ENCODE data around the gene CFL1. TPM values are rescaled to one million over a fixed set of nuclear protein-coding genes. Genes with fewer than 3 reads are reported as not detected.

Gene CFL1
- total RNA-seq, 8 experiments from 2014 or later, result 482 to 1,056 (median 733) TPM

GRCh38 chr11:65885808-65886536 is 28.0 kb upstream of the CFL1 start:
- in situ Hi-C loops (cut with MboI; ENCODE audit: low pct_unique_long_range_greater_than_20kb in 2 of 9, low sequenced_read_pairs in 9 of 9, unreplicated experiment in 9 of 9), result loop anchor here in 2 of 9 experiments (10.0 to 25.0 kb wide), 2 partner anchors 99 to 101 kb away; no protein-coding TSS in a partner anchor
- Histone ChIP-seq H3K4me3 (no peak overlapping the region), H3K27ac (no peak overlapping the region), H3K4me1 (replicated peaks in 1 of 2) (peaks cover 23 to 27% of the 10 kb centered on the region in 2 donors)
- WGBS, 10 experiments, result 70 to 100% (median 90%) methylated on average over 1 to 11 of the region's 12 CpGs; no CpG with 5 or more reads in 1 of the 10 experiments
- ATAC-seq (replicated peaks in 6 of 8), result no peak

- H3K4me3 ChIP-seq, result no peak overlapping the region
- peaks cover 23 to 27% of the 10 kb centered on the region in 2 donors for H3K4me1 ChIP-seq (replicated peaks in 1 of 2)
- in situ Hi-C loops (cut with MboI; ENCODE audit: low pct_unique_long_range_greater_than_20kb in 2 of 9, low sequenced_read_pairs in 9 of 9, unreplicated experiment in 9 of 9), result loop anchor here in 2 of 9 experiments (10.0 to 25.0 kb wide), 2 partner anchors 100 to 102 kb away; no protein-coding TSS in a partner anchor
- H3K27ac ChIP-seq, result no peak overlapping the region
- ATAC-seq (replicated peaks in 6 of 8), result no peak
- WGBS, 10 experiments, result 89 to 100% methylated on average over 1 to 5 of the region's 7 CpGs; no CpG with 5 or more reads in 8 of the 10 experiments
Observed at GRCh38 chr11:65885231-65885630, 27.3 kb upstream of the CFL1 start.

GRCh38 chr11:65884716-65885092 is 26.7 kb upstream of the CFL1 start:
- peak overlapping the region in 1 of 5 donors; percentile 17 for H3K4me3 ChIP-seq
- WGBS, 10 experiments, result 0 to 100% (median 33%) methylated on average over 1 to 5 of the region's 9 CpGs; no CpG with 5 or more reads in 6 of the 10 experiments
- in situ Hi-C loops (cut with MboI; ENCODE audit: low pct_unique_long_range_greater_than_20kb in 2 of 9, low sequenced_read_pairs in 9 of 9, unreplicated experiment in 9 of 9), result loop anchor here in 2 of 9 experiments (10.0 to 25.0 kb wide), 2 partner anchors 100 to 103 kb away; no protein-coding TSS in a partner anchor
- peaks cover 18 to 23% of the 10 kb centered on the region in 2 donors for H3K4me1 ChIP-seq (replicated peaks in 1 of 2)
- peak in 4 of 8 experiments; percentile 1 to 24 (median 6) for ATAC-seq (replicated peaks in 6 of 8)
- no peak overlapping the region for H3K27ac ChIP-seq

- in situ Hi-C loops (cut with MboI; ENCODE audit: low pct_unique_long_range_greater_than_20kb in 2 of 9, low sequenced_read_pairs in 9 of 9, unreplicated experiment in 9 of 9), result loop anchor here in 2 of 9 experiments (10.0 to 25.0 kb wide), 2 partner anchors 101 to 103 kb away; no protein-coding TSS in a partner anchor
- no peak for ATAC-seq (replicated peaks in 6 of 8)
- peaks cover 14 to 17% of the 10 kb centered on the region in 2 donors for H3K4me1 ChIP-seq (replicated peaks in 1 of 2)
- H3K4me3 ChIP-seq, result peak overlapping the region in 1 of 5 donors; percentile 17
- 69 to 100% (median 89%) methylated on average over 2 to 18 of the region's 28 CpGs; no CpG with 5 or more reads in 2 of the 10 experiments for WGBS, 10 experiments
- H3K27ac ChIP-seq, result no peak overlapping the region
Observed at GRCh38 chr11:65883786-65884715, 26.1 kb upstream of the CFL1 start.

GRCh38 chr11:65883058-65883761 is 25.2 kb upstream of the CFL1 start:
- peaks cover 13 to 15% of the 10 kb centered on the region in 2 donors for H3K4me1 ChIP-seq (replicated peaks in 1 of 2)
- no peak overlapping the region for H3K4me3 ChIP-seq
- 95 to 100% (median 100%) methylated on average over 1 to 4 of the region's 13 CpGs; no CpG with 5 or more reads in 6 of the 10 experiments for WGBS, 10 experiments
- H3K27ac ChIP-seq, result no peak overlapping the region
- in situ Hi-C loops (cut with MboI; ENCODE audit: low pct_unique_long_range_greater_than_20kb in 2 of 9, low sequenced_read_pairs in 9 of 9, unreplicated experiment in 9 of 9), result loop anchor here in 2 of 9 experiments (10.0 to 25.0 kb wide), 2 partner anchors 102 to 104 kb away; no protein-coding TSS in a partner anchor
- no peak for ATAC-seq (replicated peaks in 6 of 8)

GRCh38 chr11:65882120-65883057 is 24.4 kb upstream of the CFL1 start:
- 70 to 100% (median 92%) methylated on average over 1 to 13 of the region's 30 CpGs; no CpG with 5 or more reads in 3 of the 10 experiments for WGBS, 10 experiments
- Histone ChIP-seq H3K4me3 (no peak overlapping the region), H3K4me1 (replicated peaks in 1 of 2) (peaks cover 12 to 13% of the 10 kb centered on the region in 2 donors), H3K27ac (no peak overlapping the region)
- no peak for ATAC-seq (replicated peaks in 6 of 8)
- in situ Hi-C loops (cut with MboI; ENCODE audit: low pct_unique_long_range_greater_than_20kb in 2 of 9, low sequenced_read_pairs in 9 of 9, unreplicated experiment in 9 of 9), result loop anchor here in 2 of 9 experiments (10.0 to 25.0 kb wide), 2 partner anchors 102 to 105 kb away; no protein-coding TSS in a partner anchor

GRCh38 chr11:65880844-65881421 is 23.0 kb upstream of the CFL1 start:
- in situ Hi-C loops (cut with MboI; ENCODE audit: low pct_unique_long_range_greater_than_20kb in 2 of 9, low sequenced_read_pairs in 9 of 9, unreplicated experiment in 9 of 9), result loop anchor here in 2 of 9 experiments (10.0 to 25.0 kb wide), 2 partner anchors 104 to 106 kb away; no protein-coding TSS in a partner anchor
- Histone ChIP-seq H3K4me3 (no peak overlapping the region), H3K4me1 (replicated peaks in 1 of 2) (peaks cover 3 to 5% of the 10 kb centered on the region in 2 donors), H3K27ac (no peak overlapping the region)
- 40 to 100% (median 70%) methylated on average over 1 to 2 of the region's 7 CpGs; no CpG with 5 or more reads in 4 of the 10 experiments for WGBS, 10 experiments
- ATAC-seq (replicated peaks in 6 of 8), result no peak

GRCh38 chr11:65880027-65880426 is 22.0 kb upstream of the CFL1 start:
- no peak for ATAC-seq (replicated peaks in 6 of 8)
- Histone ChIP-seq H3K4me1 (replicated peaks in 1 of 2) (peaks cover 3 to 5% of the 10 kb centered on the region in 2 donors), H3K4me3 (no peak overlapping the region), H3K27ac (no peak overlapping the region)
- WGBS, 10 experiments, result 72 to 100% (median 93%) methylated on average over 1 to 6 of the region's 7 CpGs; no CpG with 5 or more reads in 5 of the 10 experiments
- in situ Hi-C loops (cut with MboI; ENCODE audit: low pct_unique_long_range_greater_than_20kb in 2 of 9, low sequenced_read_pairs in 9 of 9, unreplicated experiment in 9 of 9), result loop anchor here in 2 of 9 experiments (10.0 to 25.0 kb wide), 2 partner anchors 105 to 107 kb away; no protein-coding TSS in a partner anchor

GRCh38 chr11:65879617-65880016 is 21.6 kb upstream of the CFL1 start, which contains the start of gene CTSW:
Gene CTSW, plus strand, starts transcription at chr11:65879837. Its CDS starts 18 bp downstream, at chr11:65879855.
- Histone ChIP-seq H3K4me3 (no peak within 1 kb of the TSS), H3K4me1 (replicated peaks in 1 of 2) (peaks cover 0 to 3% of the 10 kb centered on the region in 2 donors), H3K27ac (no peak within 1 kb of the TSS)
- ATAC-seq (replicated peaks in 6 of 8), result peak in 1 of 8 experiments; percentile 4
- in situ Hi-C loops (cut with MboI; ENCODE audit: low pct_unique_long_range_greater_than_20kb in 2 of 9, low sequenced_read_pairs in 9 of 9, unreplicated experiment in 9 of 9), result loop anchor here in 2 of 9 experiments (10.0 to 25.0 kb wide), 2 partner anchors 105 to 108 kb away; no protein-coding TSS in a partner anchor
- 65 to 80% methylated on average over 1 to 4 of the region's 7 CpGs; no CpG with 5 or more reads in 8 of the 10 experiments for WGBS, 10 experiments

- peaks cover 8 to 30% of the 10 kb centered on the region in 2 donors for H3K4me1 ChIP-seq (replicated peaks in 1 of 2)
- 0 to 8% (median 2%) methylated on average over 4 to 9 of the region's 54 CpGs; no CpG with 5 or more reads in 7 of the 10 experiments for WGBS, 10 experiments
- ATAC-seq (replicated peaks in 6 of 8), result peak; percentile 39 to 87 (median 82)
- in situ Hi-C loops (cut with MboI; ENCODE audit: low pct_unique_long_range_greater_than_20kb in 2 of 9, low sequenced_read_pairs in 9 of 9, unreplicated experiment in 9 of 9), result no loop called here
- H3K27ac ChIP-seq, result peak overlapping the region in 1 of 2 donors; percentile 32
- peak overlapping the region; percentile 19 to 42 (median 37) for H3K4me3 ChIP-seq
Observed at GRCh38 chr11:65873318-65874156, 15.6 kb upstream of the CFL1 start.

Data from motor neuron (in vitro differentiated cells).